ENCODE measurements around the gene CELF1.
"Not testable (repeated sequence)": the region's sequence is repeated elsewhere in the genome, so short reads cannot be mapped to it uniquely, and the experiment has no call there.

The CELF1 gene

GRCh38 chr11:47541070-47541469 is 11.9 kb downstream of the CELF1 start:
- DNase-seq, result no peak

- no peak for DNase-seq
Observed at GRCh38 chr11:47539681-47540039, 13.3 kb downstream of the CELF1 start.

- peak in 10 of 56 donors; percentile 4 to 56 (median 10) for DNase-seq
Observed at GRCh38 chr11:47538741-47539565, 14.0 kb downstream of the CELF1 start.

- DNase-seq, result no peak
Observed at GRCh38 chr11:47536915-47537314, 16.0 kb downstream of the CELF1 start.

GRCh38 chr11:47534704-47535251 is 18.2 kb downstream of the CELF1 start:
- DNase-seq, result no peak

GRCh38 chr11:47533690-47534151 is 19.2 kb downstream of the CELF1 start:
- no peak for DNase-seq

- DNase-seq, result peak in 8 of 56 donors; percentile 11 to 56 (median 40)
Observed at GRCh38 chr11:47532597-47533213, 20.2 kb downstream of the CELF1 start.

- DNase-seq, result no peak
Observed at GRCh38 chr11:47531666-47532065, 21.3 kb downstream of the CELF1 start.

GRCh38 chr11:47530721-47531120 is 22.2 kb downstream of the CELF1 start:
- DNase-seq, result not testable (repeated sequence)

- DNase-seq, result no peak
Observed at GRCh38 chr11:47529951-47530350, 23.0 kb downstream of the CELF1 start.

GRCh38 chr11:47527186-47527585 is 25.7 kb downstream of the CELF1 start:
- DNase-seq, result no peak

- not testable (repeated sequence) for DNase-seq
Observed at GRCh38 chr11:47526032-47526431, 26.9 kb downstream of the CELF1 start.

GRCh38 chr11:47524291-47524874 is 28.5 kb downstream of the CELF1 start:
- DNase-seq, result peak in 33 of 56 donors; percentile 8 to 74 (median 34)

GRCh38 chr11:47523490-47524225 is 29.3 kb downstream of the CELF1 start:
- peak in 10 of 56 donors; percentile 8 to 57 (median 17) for DNase-seq

- DNase-seq, result no peak
Observed at GRCh38 chr11:47518212-47518964, 34.5 kb downstream of the CELF1 start.

GRCh38 chr11:47516984-47517853 is 35.7 kb downstream of the CELF1 start:
- DNase-seq, result no peak

- DNase-seq, result no peak
Observed at GRCh38 chr11:47516155-47516554, 36.8 kb downstream of the CELF1 start.

GRCh38 chr11:47514825-47515647 is 37.9 kb downstream of the CELF1 start:
- peak in 10 of 56 donors; percentile 19 to 46 (median 36) for DNase-seq

- DNase-seq, result no peak
Observed at GRCh38 chr11:47512701-47513100, 40.2 kb downstream of the CELF1 start.
